Kidney (tissue), 14 donors: ENCODE results near the gene ENTPD1. TPM values are rescaled to one million over a fixed set of nuclear protein-coding genes. Genes with fewer than 3 reads are reported as not detected.
A peak's percentile ranks its signal among the peaks of the same experiment; 100 is the strongest.
"Not testable (repeated sequence)": the region's sequence is repeated elsewhere in the genome, so short reads cannot be mapped to it uniquely, and the experiment has no call there.

Experiments used
- DNase-seq, 5 donors: peaks; one replicate each; pipeline ENCODE4 v3.0.0-alpha.2; 2013 to 2020
- FAIRE-seq: peaks from 2 replicates; lab custom pipeline; 2012; peaks lifted over from hg19 to GRCh38; lab: Jason Lieb, UNC
- H3K27ac ChIP-seq, 2 donors: one replicate each; pipeline ENCODE4 v1.7.0; 2013; ENCODE audit warnings: low read depth in 2 of 2, low read length in 2 of 2, inconsistent platforms in 1 of 2
- H3K27me3 ChIP-seq: one replicate; pipeline ENCODE4 v1.7.1; 2013; ENCODE audit warnings: low read length, inconsistent platforms; ENCODE audit not compliant: control insufficient read depth, insufficient read depth
- H3K36me3 ChIP-seq, 3 donors: one replicate each; pipeline versions ENCODE4 v1.7.0 to v1.7.1; 2013; ENCODE audit warnings: low read length in 3 of 3, control low read depth in 1 of 3, inconsistent platforms in 1 of 3; ENCODE audit not compliant: insufficient read depth in 3 of 3, control insufficient read depth in 2 of 3
- H3K4me1 ChIP-seq, 3 donors: one replicate each; pipeline versions ENCODE4 v1.7.0 to v1.7.1; 2013; ENCODE audit warnings: low read length in 3 of 3, inconsistent platforms in 1 of 3, low read depth in 1 of 3; ENCODE audit not compliant: control insufficient read depth in 2 of 3, insufficient read depth in 2 of 3
- H3K4me3 ChIP-seq, 3 donors: one replicate each; pipeline versions ENCODE4 v1.7.0 to v1.8.1; 2013; ENCODE audit warnings: low read length in 3 of 3, control low read depth in 1 of 3, inconsistent platforms in 1 of 3
- H3K9ac ChIP-seq, 3 donors: one replicate each; pipeline versions ENCODE4 v1.7.0 to v1.7.1; 2013; ENCODE audit warnings: low read length in 3 of 3, control low read depth in 1 of 3, inconsistent platforms in 1 of 3
- H3K9me3 ChIP-seq, 3 donors: one replicate each; pipeline versions ENCODE4 v1.7.0 to v1.7.1; 2013; ENCODE audit warnings: low read length in 3 of 3, control low read depth in 1 of 3, inconsistent platforms in 1 of 3; ENCODE audit not compliant: control insufficient read depth in 2 of 3, insufficient read depth in 1 of 3
- CTCF ChIP-seq: IDR thresholded peaks from 3 replicates; pipeline ENCODE4 v1.5.1; 2012; ENCODE audit warnings: mild to moderate bottlenecking, moderate library complexity, borderline replicate concordance; ENCODE audit not compliant: insufficient read depth; ENCODE audit errors: extremely low read depth
- intact Hi-C: fragments of 100-400 bp; cut with DNase I; formaldehyde crosslinking; loops from one replicate; pipeline ENCODE4 v1.11.1; 2022
- polyA plus RNA-seq: library from polyadenylated mRNA; stranded (reverse); fragments of 350-450 nt; fragmentation: Illumina TruSeq; extraction: RNeasy Lipid Tissue Mini Kit (QIAGEN cat#74804); gene quantifications from one replicate; pipeline ENCODE4 v1.2.3, GENCODE V29; 2014; ENCODE audit warnings: low read depth, low replicate concordance; ENCODE audit not compliant: insufficient read depth
- total RNA-seq: library from RNA; stranded (reverse); fragmentation: NEBNext Ultra II Directional; extraction: Animal tissue kit (Norgen Biotek cat#: 25700); gene quantifications from one replicate; pipeline ENCODE4 v1.2.1, GENCODE V29; 2021
- donor health status: control.
- donor health status: control.
- donor health status: control.
- donor health status: control.
- donor health status: control.
- donor health status: DM: yes; HTN: yes; CAD: no.
- donor health status: Normal renal cell carcinoma (clear cell type).

The ENTPD1 gene
- total and polyA plus RNA-seq, 2 donors from 2014 or later: 5.2 to 36.6 TPM

GRCh38 chr10:95728526-95728925 lies 27.4 kb upstream of the ENTPD1 start:
- FAIRE-seq (no peak), DNase-seq (peak in 1 of 5 donors; percentile 33)
- Histone ChIP-seq H3K27me3 (no peaks in the 10 kb centered on the region), H3K9ac (no peak overlapping the region), H3K36me3 (no peaks in the 10 kb centered on the region), H3K9me3 (peaks cover 0 to 4% (median 0%) of the 10 kb centered on the region in 3 donors), H3K4me1 (no peaks in the 10 kb centered on the region), H3K27ac (no peak overlapping the region), H3K4me3 (no peak overlapping the region)
- no peak for TF ChIP-seq CTCF
- intact Hi-C loops: no loop called here

GRCh38 chr10:95729323-95730055 lies 26.5 kb upstream of the ENTPD1 start:
- H3K36me3 ChIP-seq: no peaks in the 10 kb centered on the region
- no peaks in the 10 kb centered on the region for H3K27me3 ChIP-seq
- H3K4me1 ChIP-seq: no peaks in the 10 kb centered on the region
- peaks cover 0 to 9% (median 0%) of the 10 kb centered on the region in 3 donors for H3K9me3 ChIP-seq
- H3K27ac ChIP-seq: no peak overlapping the region
- H3K4me3 ChIP-seq: no peak overlapping the region
- DNase-seq: peak in 1 of 5 donors; percentile 65
- intact Hi-C loops: no loop called here
- no peak overlapping the region for H3K9ac ChIP-seq
- no peak for FAIRE-seq
- TF ChIP-seq CTCF: no peak

- H3K27me3 ChIP-seq: no peaks in the 10 kb centered on the region
- peaks cover 0 to 9% (median 0%) of the 10 kb centered on the region in 3 donors for H3K9me3 ChIP-seq
- H3K4me3 ChIP-seq: no peak overlapping the region
- TF ChIP-seq CTCF: no peak
- peak; percentile 64 for FAIRE-seq
- no peak for DNase-seq
- H3K4me1 ChIP-seq: no peaks in the 10 kb centered on the region
- H3K9ac ChIP-seq: no peak overlapping the region
- H3K36me3 ChIP-seq: no peaks in the 10 kb centered on the region
- H3K27ac ChIP-seq: no peak overlapping the region
- intact Hi-C loops: no loop called here
Measured at GRCh38 chr10:95730233-95730632, 25.7 kb upstream of the ENTPD1 start.

GRCh38 chr10:95732907-95733306 lies 23.1 kb upstream of the ENTPD1 start:
- H3K27ac ChIP-seq, H3K36me3 ChIP-seq, DNase-seq, H3K27me3 ChIP-seq, H3K4me3 ChIP-seq, H3K9me3 ChIP-seq, H3K4me1 ChIP-seq, H3K9ac ChIP-seq, FAIRE-seq, intact Hi-C loops: not testable (repeated sequence)
